NCI-H748 (cell line): ENCODE measurements around the gene GABRB1.

Experiments
- DNase-seq: peaks from one replicate; lab custom pipeline; 2025; ENCODE audit not compliant: unreplicated experiment; lab: John Stamatoyannopoulos, UW

GABRB1 gene

DNA sequence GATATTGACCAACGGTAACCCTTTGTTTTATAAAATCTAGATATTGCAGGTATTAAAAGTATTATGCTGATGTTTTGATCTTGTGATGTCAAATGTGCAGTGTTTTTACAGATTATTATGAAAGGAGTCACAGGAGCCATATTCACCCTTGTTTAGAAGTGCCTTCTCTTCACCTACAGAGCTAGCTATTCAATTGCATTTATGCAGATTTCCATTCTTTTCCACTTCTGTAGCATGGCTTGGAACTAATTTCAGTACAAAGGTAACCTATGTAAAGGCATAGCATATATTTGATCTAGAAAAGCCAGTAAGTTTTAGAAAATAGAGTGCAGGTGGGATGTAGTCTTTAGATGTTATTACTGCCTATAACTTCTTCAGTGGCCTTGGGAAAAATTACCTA lies 176.2 kb downstream of the GABRB1 start:
- DNase-seq: no peak

DNA sequence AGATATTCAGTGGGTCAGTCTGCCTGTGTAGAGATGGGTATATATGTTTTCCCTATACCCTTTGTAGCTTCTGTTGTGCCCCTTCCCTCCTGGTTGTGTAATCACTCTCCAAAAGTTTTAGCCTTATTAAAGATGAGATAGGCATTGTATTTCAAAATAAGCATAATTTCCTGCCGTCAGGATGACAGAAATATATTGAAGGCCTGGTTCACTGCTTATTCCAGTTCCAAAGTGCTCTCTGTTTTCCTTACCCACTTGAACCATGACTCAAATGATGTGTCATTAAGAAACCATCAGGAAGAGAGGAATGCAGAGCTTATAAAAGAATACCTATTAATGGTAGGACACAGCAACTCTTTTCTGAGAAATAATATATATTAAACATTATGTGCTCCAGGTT lies 178.5 kb downstream of the GABRB1 start:
- DNase-seq: no peak

DNA sequence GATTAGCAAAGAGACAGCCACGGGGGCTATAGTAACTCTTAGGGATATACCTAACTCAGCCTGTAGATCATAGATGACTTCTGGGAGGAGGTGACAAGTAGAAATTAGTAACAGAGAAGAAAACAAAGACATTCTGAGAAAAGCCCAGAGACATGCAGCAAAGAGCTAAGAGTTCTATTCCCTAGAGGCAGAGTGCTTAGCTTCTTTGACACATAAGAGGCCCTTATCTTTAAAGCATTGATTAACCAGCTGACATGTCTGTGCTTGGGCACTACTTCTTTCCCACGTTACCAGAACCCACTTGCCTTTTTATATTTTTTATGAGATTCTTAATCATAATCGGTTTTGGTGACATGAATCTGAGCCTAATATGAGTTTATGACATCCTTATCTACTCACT lies 179.5 kb downstream of the GABRB1 start:
- DNase-seq: no peak

DNA sequence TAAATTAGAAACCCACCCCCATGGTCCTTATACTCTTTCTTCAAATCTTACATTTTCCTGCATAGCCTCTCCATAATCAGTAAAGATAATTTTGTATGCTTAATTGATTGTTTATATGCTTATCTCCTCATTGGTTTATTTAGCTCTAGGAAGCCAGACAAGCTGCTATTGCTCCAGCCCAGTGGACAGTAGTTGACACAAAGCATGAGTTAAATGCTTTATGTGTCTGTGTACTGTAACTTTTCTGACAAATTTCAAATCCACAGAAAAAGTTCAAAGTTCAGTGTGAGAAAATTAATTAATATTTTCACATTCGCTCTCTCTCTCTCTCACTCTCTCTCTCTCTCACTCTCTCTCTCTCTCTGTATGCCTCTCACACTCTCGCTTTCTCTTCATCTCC lies 181.7 kb downstream of the GABRB1 start:
- no peak for DNase-seq

DNA sequence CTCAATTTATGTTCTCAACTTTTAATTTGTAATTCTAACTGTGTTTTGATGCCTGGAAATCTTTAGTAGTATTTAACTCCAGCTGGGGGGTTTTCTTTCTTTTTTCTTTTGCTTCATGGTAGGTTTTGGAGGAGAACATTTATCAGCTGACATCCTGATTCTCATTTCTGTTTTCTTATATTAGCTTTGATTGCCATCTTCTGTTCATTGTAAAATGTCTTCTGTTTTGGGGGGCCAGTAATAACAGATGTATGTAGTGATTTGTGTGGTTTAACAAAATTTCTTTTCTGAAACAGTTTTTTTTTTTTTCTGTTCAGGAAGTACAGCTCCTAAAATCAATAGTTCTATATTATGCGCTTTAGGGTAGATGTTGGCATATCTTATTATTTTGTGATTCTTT lies 182.2 kb downstream of the GABRB1 start:
- no peak for DNase-seq

DNA sequence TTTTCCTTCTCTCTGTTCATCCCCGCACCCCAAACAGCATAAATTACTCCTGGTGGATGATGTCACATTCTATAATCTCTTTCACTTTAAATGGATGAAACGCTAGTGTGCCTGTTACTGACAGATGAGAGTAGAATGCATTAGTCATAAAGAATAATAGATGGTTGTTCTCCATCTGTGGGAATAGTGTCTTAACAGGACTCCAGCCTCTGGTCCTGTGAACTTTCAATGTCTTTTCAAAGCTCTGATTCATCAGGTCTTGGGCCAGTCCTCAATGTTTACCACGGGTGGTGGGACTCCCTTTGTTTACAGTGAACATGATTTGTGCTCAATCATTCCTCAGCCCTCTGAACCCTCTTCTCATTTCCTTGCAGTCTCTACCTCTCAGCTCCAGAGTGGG lies 182.6 kb downstream of the GABRB1 start:
- no peak for DNase-seq

DNA sequence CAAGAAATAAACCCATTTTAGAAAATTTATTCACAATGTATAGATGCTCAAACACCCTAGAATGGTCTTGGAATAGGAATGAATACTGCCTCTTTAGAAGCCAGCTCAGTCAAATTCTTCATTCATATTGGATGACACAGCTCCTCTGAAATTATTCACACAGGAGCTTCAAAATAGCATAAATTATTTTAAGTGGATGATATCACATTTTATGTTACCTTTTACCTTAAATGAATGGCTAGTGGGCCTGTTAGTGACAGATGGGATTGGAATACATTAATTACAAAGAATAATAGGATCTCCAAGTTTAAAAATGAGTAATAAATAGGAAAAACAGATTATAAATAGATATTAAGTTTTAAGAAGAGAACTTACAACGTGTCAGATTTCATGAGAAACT lies 184.4 kb downstream of the GABRB1 start:
- no peak for DNase-seq

DNA sequence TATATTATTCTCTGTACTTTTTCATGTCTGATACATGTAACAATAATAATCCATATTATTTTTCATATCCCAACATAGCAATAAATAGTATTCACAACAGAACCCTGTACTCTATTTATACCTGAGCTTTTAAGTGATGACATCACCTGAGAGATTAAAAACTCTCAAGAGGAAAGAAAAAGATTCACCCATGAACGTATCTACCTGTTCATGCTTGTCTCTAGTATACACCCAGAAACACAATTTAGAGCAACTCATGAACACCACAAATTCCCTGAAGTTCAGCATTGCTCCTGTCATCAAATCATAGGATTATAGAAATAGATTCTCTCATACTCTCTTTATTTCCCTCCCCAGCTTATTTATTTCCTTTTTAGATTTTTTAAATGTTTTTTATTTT lies 185.9 kb downstream of the GABRB1 start:
- no peak for DNase-seq

DNA sequence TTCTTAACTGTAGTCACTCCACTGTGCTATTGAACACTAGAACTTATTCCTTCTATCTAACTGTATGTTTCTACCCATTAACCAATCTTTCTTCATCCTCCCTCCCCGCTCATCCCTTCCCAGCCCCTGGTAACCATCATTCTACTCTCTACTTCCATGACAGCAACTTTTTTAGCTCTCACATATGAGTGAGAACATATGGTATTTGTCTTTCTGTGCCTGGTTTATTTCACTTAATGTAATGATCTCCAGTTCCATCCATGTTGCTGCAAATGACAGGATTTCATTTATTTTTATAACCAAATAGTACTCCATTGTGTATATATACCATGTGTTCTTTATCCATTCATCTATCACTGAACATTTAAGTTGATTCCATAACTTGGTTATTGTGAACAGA lies 186.5 kb downstream of the GABRB1 start:
- no peak for DNase-seq

DNA sequence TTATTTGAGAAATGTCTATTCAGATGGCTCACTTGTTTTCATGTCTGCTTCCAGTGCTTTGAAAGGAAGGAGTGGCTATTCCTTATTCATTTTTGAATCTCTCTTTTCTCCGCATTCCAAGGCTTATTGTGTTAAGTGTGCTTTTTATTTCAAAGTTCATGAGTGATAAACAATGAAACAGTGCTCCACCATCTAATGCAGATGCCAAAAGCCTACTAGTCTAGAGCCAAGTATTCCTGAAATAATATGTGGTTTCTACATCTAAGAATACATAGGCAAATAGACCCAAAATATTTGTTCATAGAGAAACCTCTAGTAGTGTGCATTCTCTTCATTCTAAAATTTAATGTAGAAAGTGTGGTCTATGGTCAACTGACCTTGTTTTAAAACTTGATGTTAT lies 187.3 kb downstream of the GABRB1 start:
- DNase-seq: no peak

DNA sequence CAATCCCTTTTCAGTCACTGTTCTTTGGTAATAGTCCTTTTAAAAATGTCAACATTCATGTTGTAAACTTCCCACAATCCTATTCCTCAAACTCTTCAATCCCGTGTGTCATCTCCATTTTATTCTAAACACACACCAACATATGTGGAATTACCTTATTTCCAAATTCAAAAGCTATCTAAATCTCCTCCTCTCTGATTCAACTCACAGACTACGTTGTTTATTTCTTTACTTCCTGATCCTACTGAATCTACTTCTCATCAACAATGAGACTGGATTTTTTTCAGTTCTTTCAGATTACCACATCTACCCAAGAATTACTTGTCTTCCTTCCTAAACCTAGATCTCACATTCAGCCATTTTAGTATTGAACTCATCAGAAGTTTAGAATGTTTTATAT lies 188.2 kb downstream of the GABRB1 start:
- DNase-seq: no peak

DNA sequence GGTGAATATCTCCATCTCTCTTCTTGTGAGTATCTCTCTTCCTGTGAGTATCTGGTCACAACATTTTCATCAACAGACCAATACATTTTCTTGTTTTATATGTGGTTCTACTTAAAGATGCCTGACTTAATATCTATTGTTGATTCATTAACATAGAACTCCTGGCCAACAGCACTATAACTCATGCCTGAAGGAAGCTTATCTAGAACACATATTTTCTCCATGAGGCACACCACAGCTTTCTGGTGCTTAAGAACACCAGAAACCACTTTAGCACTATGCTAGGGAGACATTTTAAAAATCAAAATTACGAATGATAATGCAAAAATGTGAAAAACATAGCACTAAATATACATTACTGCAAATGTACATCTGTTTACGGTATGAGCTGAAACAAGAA lies 190.4 kb downstream of the GABRB1 start:
- DNase-seq: no peak

DNA sequence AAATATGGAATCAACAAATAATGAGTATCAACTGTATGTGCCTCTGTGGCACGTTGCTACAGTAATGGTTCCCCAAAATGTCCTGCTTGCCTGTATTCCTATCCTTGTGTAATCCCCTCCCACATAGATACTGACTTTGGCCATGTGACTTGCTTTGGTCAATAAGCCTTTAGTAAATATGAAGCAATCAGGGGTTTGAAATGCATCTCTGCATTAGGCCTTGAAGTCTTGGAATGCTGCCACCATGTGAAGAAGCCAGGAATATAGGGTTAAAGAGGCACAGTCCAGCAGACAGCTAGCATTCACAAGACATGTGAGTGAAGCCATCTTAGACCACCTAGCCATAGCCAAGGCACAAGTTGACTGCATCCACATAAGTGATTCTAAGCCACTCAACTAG lies 190.9 kb downstream of the GABRB1 start:
- no peak for DNase-seq

DNA sequence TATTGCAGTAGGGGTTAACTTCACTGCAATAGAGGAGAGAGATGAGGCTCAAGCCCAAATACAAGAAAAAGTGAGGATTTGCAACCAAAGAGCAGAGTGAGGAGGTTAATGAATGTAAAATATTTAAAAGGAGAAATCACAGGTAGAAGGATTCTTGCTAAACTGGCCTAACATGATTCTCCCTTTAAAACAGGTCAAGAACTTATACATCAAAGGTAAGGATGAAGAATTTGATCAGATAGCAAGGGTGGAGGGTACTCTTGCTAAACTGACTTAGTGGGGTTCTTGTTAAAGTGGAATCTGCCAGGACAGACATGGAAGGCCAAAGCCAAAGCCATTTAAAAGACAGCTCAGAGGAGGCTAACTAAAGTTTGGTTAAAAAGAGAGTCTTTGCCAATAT lies 193.0 kb downstream of the GABRB1 start:
- no peak for DNase-seq

DNA sequence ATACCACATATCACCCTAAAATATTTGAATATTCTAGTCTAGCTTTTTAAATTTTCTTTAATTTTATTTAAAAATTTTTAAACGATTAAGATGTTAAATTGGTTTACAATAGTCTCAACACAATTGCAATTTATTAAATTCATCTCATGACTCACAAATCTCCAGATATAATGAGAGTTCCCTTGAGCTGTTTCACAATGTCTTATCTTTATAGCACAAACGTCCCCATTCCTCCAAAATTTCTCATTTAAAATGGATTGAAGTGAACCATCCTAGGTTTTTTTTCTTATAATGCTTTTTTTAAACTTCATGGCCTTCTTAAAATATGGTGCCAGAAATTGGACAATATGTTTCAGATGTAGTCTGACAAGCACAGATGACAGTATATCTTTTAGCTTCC lies 204.4 kb downstream of the GABRB1 start:
- DNase-seq: no peak

DNA sequence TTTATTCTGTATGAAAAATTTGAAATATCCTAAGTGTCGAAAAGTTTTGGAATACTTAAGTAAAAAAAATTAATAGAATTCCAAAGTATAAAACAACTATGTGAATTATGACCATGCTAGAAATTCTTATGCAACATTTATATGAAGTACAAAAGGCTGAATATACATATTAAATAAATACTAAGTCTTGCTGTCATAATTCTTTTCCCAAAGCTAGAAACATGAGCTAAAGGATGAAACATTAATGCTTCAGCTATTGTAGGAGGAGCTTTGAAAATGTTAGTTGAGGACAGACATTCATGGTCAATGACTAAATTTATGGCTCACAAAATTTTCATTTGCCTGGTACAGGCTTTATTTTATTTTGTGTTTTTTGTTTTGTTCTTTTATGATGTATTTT lies 207.3 kb downstream of the GABRB1 start:
- no peak for DNase-seq

DNA sequence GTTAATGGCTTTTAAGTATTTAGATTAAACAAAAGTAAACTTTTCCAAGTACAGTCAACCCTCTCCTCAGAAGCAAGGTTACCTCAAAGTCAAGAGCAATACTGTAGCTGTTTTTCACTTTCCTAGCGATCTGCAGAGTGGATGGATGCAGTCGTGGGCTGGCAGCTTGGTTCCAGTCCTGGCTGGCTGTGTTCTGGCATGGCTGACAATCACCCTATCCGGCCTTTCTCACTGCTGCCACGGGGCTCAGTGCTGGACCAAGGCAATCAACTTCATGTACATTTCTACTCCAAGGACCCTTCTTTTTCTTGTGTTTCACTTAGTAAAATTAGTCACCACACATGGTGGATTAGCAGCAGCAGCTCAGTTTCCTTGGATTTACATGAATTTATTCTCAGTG lies 208.3 kb downstream of the GABRB1 start:
- DNase-seq: no peak

DNA sequence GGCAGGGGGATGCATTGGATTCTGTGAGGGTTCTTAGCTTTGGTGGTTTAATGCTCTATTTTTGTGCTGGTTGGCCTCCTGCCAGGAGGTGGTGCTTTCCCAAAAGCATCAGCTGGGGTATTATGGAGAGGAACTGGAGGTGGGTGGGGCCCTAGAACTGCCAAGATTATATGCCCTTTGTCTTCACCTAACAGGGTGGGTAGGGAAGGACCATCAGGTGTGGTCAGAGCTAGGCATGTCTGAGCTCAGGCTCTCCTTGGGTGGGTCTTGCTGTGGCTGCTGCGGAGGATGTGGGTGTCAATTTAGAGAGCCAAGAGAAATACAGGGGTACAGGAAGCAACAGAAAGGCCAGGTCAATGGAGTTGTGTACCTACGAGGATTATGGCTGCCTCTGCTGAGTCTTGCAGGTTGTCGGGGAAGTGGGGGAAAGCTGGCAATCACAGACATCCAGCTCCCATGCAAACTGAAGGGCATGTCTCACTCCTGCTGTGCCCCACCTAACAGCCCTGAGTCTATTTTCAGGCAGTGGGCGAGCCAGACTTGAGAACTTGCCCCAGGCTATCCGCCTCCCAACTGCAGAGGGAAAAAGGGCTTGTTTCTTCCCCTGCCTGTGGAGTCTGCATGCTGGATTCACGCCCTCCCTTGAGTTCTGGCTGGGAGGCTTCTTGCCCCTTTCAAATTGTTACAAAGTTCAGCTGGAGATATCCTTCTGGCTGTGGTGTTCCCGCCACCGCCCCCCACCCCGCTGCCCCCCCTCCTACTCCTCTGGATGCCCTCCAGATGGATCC lies 220.2 kb downstream of the GABRB1 start:
- peak; percentile 10 for DNase-seq

DNA sequence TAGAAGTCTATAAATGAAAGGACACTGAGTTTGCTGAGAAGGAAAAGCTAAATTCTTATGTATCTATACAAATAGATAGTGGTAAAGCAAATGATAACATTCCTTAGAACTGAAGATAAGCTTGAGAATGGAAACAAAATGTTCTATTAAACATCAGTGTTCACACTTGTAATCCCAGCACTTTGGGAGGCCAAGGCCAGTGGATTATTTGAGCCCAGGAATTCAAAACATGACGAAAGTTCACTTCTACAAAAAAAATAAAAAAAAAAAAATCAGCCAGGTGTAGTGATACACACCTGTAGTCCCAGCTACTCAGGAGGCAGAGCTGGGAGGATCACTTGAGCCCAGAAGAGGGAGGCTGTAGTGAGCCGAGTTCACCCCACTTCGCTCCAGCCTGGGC lies 232.4 kb downstream of the GABRB1 start:
- no peak for DNase-seq

DNA sequence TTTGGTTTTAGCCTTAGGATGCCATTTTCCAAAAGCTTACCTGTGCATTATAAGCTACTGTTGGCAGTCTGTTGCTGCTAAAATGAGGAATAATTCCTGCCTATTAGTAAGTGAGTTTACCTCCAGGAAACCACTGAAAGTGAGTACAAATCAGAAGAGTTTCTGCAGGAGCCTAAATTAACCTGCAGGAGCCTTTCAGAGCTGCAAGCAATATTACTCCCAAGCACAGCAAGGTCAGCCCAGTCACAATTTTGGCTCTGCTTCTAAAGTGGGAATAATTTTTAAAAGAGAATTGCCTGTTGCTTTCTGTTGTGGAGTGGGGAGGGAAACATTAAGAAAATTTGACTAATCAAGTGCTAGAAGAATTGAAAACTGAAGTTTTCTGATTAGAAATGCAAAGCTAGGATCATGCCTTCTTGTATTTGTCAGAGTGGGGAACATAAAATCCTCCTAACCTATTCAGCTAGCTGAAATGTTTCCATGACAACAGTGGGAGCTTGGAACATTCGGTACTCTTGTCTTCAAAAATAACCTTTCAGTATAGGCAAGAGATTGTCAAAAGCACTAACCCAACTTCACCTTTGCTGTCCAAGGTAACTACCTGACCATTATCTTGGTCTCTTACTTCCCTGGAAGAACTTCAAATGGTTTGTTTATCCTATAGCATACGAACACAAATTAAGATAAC lies 239.0 kb downstream of the GABRB1 start:
- DNase-seq: peak; percentile 71

DNA sequence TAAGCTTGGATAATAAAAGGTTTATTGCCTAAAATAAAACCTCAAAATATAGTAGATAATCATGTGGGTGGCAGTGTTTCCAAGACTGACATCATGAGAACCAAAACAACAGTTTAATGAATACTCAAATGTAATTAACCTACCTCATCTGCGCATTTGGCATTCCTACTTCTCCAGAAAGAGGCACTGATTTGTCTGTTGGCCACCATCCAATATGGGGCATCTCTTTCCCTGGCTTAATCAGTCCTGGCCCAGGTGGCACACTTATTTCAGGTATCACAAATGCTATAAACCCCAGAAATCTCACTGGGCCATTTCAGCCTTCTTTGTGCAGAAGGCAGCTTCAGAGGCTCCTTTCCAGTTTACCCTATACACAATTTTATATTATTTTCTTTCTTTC lies 239.9 kb downstream of the GABRB1 start:
- DNase-seq: peak; percentile 56

DNA sequence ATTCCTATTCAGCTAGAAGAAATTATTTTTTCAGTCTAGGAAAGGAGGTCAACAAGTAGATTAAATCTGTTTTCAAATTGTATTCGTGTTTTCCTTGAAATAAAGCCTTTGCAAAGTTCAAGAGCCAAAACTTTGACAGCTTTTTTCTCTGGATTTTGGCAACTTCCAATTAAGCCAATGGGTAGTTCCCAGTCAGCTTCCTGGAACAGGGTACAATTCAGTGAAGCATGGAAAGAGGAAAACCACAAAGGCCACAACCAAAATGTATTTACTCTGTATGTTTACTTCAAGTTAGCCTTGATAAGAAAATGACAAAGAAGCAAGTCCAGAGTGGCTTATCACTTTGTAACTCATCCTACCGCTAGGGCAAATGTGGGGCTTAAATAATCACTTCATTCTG lies 243.5 kb downstream of the GABRB1 start:
- no peak for DNase-seq

DNA sequence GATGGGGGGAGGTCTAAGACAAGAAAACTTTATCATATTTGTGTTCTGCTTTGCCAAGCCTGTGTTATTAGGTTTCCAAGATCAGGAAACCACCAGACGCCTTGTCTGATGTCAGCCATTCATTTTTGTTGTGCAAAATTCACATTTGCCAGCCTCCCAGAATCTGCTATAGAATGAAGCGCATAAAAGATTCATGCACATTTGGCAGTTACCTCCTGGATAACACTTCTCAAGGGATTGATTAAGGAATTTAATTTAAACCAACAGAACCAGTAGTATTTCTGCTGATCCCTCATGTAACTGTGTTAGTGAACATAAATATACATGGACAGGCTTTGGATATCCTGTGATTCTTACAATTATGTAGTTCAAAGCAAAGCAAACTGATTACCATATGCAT lies 244.2 kb downstream of the GABRB1 start:
- DNase-seq: no peak
